Keratinocyte (primary cell): ENCODE results near the gene AKT1. TPM values are rescaled to one million over a fixed set of nuclear protein-coding genes. Genes with fewer than 3 reads are reported as not detected.

Experiments used
- DNase-seq: peaks from one replicate; pipeline ENCODE4 v3.0.0-alpha.2; 2011; ENCODE audit warnings: low read depth, missing footprints, low spot score
- FAIRE-seq: peaks from 2 replicates; lab custom pipeline; 2011; peaks lifted over from hg19 to GRCh38; lab: Jason Lieb, UNC
- H2AFZ ChIP-seq: 2 replicates; pipeline ENCODE4 v1.6.0; 2012; ENCODE audit warnings: low read length, control low read depth, inconsistent platforms; ENCODE audit not compliant: control insufficient read depth
- H3K27ac ChIP-seq: 2 replicates; pipeline ENCODE4 v1.5.1; 2011; ENCODE audit warnings: low read length; ENCODE audit not compliant: control insufficient read depth, insufficient read depth
- H3K27me3 ChIP-seq: 3 replicates; pipeline ENCODE4 v1.6.0; 2011; ENCODE audit warnings: low read length; ENCODE audit not compliant: control insufficient read depth, insufficient read depth; ENCODE audit errors: extremely low read depth
- H3K36me3 ChIP-seq, 2 experiments: 2 replicates in 1 of 2; 3 replicates in 1 of 2; pipeline ENCODE4 v1.5.1; 2011; ENCODE audit warnings: low read length in 2 of 2, mild to moderate bottlenecking in 1 of 2; ENCODE audit not compliant: control insufficient read depth in 2 of 2, insufficient read depth in 2 of 2; ENCODE audit errors: extremely low read depth in 1 of 2
- H3K4me1 ChIP-seq: 3 replicates; pipeline ENCODE4 v1.5.1; 2011; ENCODE audit warnings: low read length; ENCODE audit not compliant: control insufficient read depth, insufficient read depth; ENCODE audit errors: extremely low read depth
- H3K4me2 ChIP-seq: 3 replicates; pipeline ENCODE4 v1.6.0; 2011; ENCODE audit warnings: low read depth, low read length; ENCODE audit not compliant: control insufficient read depth, insufficient read depth; ENCODE audit errors: extremely low read depth
- H3K4me3 ChIP-seq, 3 experiments: fragments of 200-600 bp in 1 of 3; sonication (generic) in 1 of 3; 2 replicates in 2 of 3; 3 replicates in 1 of 3; pipeline ENCODE4 v1.5.1; 2011 to 2016; ENCODE audit warnings: low read length in 3 of 3, mild to moderate bottlenecking in 3 of 3, control low read depth in 2 of 3, inconsistent platforms in 1 of 3, low read depth in 1 of 3, mixed read lengths in 1 of 3, mixed run types in 1 of 3, moderate library complexity in 1 of 3; ENCODE audit not compliant: control insufficient read depth in 2 of 3, insufficient read depth in 2 of 3; ENCODE audit errors: extremely low read depth in 1 of 3
- H3K79me2 ChIP-seq: 2 replicates; pipeline ENCODE4 v1.6.0; 2012; ENCODE audit warnings: low read length; ENCODE audit not compliant: control insufficient read depth, insufficient read depth
- H3K9ac ChIP-seq: 3 replicates; pipeline ENCODE4 v1.6.0; 2011; ENCODE audit warnings: low read length; ENCODE audit not compliant: control insufficient read depth, insufficient read depth; ENCODE audit errors: extremely low read depth
- H3K9me1 ChIP-seq: 3 replicates; pipeline ENCODE4 v1.6.0; 2011; ENCODE audit warnings: low read length; ENCODE audit not compliant: control insufficient read depth, insufficient read depth; ENCODE audit errors: extremely low read depth
- H3K9me3 ChIP-seq: 2 replicates; pipeline ENCODE4 v1.5.1; 2012; ENCODE audit warnings: low read depth, low read length; ENCODE audit not compliant: control insufficient read depth
- H4K20me1 ChIP-seq: 3 replicates; pipeline ENCODE4 v1.6.0; 2011; ENCODE audit warnings: low read length; ENCODE audit not compliant: control insufficient read depth, insufficient read depth; ENCODE audit errors: extremely low read depth
- EZH2 ChIP-seq: IDR thresholded peaks from one replicate; pipeline ENCODE4 v1.6.1; 2012; ENCODE audit warnings: inconsistent platforms, mild to moderate bottlenecking, low read length, moderate library complexity
- dilution Hi-C: fragments of 300-500 bp; cut with MboI; formaldehyde crosslinking; loops from one replicate; pipeline ENCODE4 v1.7.0; 2020; ENCODE audit warnings: low sequenced_read_pairs; ENCODE audit not compliant: extremely low pct_ligation_motif_present
- polyA plus RNA-seq, 5 experiments: library from polyadenylated mRNA; depleted of rRNA in 3 of 5; stranded (reverse) in 3 of 5; stranded (forward) in 1 of 5; unstranded in 1 of 5; fragments of >200 nt; gene quantifications; 1 replicate in 1 of 5; 2 replicates in 3 of 5; 3 replicates in 1 of 5; pipeline versions ENCODE4 v1.2.1 to v1.2.3, GENCODE V29; 2011 to 2012; ENCODE audit warnings: missing spikeins in 2 of 5, low read depth in 1 of 5, low replicate concordance in 1 of 5
- TF ChIP-seq, protein P1 (sequence below), 3 experiments: IDR thresholded peaks in 1 of 3; conservative IDR thresholded peaks in 1 of 3; optimal IDR thresholded peaks in 1 of 3; 2 replicates in 2 of 3; 3 replicates in 1 of 3; pipeline versions ENCODE3 to v1.5.1; 2011; ENCODE audit warnings: low read length in 3 of 3, mild to moderate bottlenecking in 3 of 3, moderate library complexity in 2 of 3, control low read depth in 1 of 3, inconsistent platforms in 1 of 3; ENCODE audit not compliant: insufficient read depth in 2 of 3; ENCODE audit errors: extremely low read depth in 1 of 3

Gene AKT1
- polyA plus RNA-seq, 1 donor (not counting 4 experiments of a cell fraction or from before 2014, with no cell fraction given), result 82.3 TPM

DNA sequence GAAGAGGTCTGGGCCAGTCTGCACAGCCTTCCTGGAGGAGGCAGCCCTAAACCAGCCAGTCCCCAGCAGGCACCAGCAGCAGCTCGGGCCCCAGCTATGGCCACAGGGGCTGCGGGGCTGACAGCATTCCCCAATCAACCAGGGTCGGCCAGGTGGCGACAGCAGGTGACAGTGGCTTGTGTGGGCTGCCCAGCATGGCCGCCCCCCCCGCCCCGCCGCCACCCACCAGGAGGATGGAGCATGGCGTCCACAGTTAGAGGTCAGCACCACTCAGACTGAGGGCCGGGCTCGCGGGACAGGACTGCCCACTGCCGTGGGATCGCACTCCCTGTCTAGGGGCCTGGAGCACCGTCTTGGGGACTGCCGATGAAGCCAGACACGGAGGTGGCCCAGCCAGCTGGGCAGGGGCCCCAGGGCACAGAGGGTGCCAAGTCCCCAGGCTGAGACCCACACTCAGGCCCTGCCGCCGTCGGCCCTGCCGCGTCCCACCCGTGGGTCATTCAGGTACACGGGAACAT, 15.0 kb downstream of the AKT1 start:
- H4K20me1 ChIP-seq, result peaks cover 7% of the 10 kb centered on the region
- H3K4me2 ChIP-seq, result no peak overlapping the region
- no peak for FAIRE-seq
- H3K9me1 ChIP-seq, result no peaks in the 10 kb centered on the region
- H2AFZ ChIP-seq, result no peak overlapping the region
- no peaks in the 10 kb centered on the region for H3K4me1 ChIP-seq
- peaks cover 14% of the 10 kb centered on the region for H3K79me2 ChIP-seq
- H3K4me3 ChIP-seq, result no peak overlapping the region
- H3K9ac ChIP-seq, result no peak overlapping the region
- peaks cover 12 to 14% of the 10 kb centered on the region in 2 experiments for H3K36me3 ChIP-seq
- dilution Hi-C loops, result no loop called here
- H3K27me3 ChIP-seq, result no peaks in the 10 kb centered on the region
- H3K27ac ChIP-seq, result no peak overlapping the region
- no peak for TF ChIP-seq EZH2
- TF ChIP-seq, protein P1, sequence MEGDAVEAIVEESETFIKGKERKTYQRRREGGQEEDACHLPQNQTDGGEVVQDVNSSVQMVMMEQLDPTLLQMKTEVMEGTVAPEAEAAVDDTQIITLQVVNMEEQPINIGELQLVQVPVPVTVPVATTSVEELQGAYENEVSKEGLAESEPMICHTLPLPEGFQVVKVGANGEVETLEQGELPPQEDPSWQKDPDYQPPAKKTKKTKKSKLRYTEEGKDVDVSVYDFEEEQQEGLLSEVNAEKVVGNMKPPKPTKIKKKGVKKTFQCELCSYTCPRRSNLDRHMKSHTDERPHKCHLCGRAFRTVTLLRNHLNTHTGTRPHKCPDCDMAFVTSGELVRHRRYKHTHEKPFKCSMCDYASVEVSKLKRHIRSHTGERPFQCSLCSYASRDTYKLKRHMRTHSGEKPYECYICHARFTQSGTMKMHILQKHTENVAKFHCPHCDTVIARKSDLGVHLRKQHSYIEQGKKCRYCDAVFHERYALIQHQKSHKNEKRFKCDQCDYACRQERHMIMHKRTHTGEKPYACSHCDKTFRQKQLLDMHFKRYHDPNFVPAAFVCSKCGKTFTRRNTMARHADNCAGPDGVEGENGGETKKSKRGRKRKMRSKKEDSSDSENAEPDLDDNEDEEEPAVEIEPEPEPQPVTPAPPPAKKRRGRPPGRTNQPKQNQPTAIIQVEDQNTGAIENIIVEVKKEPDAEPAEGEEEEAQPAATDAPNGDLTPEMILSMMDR (optimal IDR thresholded peaks at IDR 0.05 in 1 of 3, IDR thresholded peaks at IDR 0.05 in 1 of 3, conservative IDR thresholded peaks at IDR 0.05 in 1 of 3; ENCODE audit: extremely low read depth in 1 of 3, insufficient read depth in 2 of 3, low read length in 3 of 3), result no peak
- no peak for DNase-seq
- H3K9me3 ChIP-seq, result no peaks in the 10 kb centered on the region

DNA sequence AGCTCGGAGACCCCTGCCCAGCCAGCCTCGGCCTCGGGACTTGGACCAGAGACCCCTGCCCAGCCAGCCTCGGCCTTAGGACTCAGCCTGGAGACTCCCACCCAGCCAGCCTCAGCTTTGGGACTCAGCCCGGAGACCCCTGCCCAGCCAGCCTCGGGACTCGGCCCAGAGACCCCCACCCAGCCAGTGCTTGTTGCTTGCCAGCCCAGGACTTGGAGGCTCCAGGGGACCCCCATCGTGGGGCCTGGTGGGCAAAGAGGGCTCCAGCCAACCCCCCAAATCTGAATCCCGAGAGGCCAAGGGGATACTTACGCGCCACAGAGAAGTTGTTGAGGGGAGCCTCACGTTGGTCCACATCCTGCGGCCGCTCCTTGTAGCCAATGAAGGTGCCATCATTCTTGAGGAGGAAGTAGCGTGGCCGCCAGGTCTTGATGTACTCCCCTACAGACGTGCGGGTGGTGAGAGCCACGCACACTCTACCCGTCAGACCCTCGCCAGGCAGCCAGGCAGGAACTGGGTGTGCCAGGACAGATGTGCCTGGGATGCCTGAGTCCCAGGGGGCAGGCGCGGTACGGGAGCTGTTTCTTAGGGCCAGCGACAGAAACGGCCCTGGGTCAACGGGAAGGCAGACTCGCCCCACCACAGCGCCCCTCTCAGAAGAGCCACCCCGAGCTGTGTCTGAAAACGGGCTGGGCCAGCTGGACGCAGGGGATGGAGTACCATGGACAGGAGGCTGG, 15.6 kb downstream of the AKT1 start:
- H3K4me2 ChIP-seq, result no peak overlapping the region
- peaks cover 10% of the 10 kb centered on the region for H3K79me2 ChIP-seq
- peaks cover 15% of the 10 kb centered on the region in 2 experiments for H3K36me3 ChIP-seq
- H3K4me3 ChIP-seq, result no peak overlapping the region
- no peak for FAIRE-seq
- H4K20me1 ChIP-seq, result peaks cover 7% of the 10 kb centered on the region
- no peaks in the 10 kb centered on the region for H3K27me3 ChIP-seq
- no peak for TF ChIP-seq EZH2
- TF ChIP-seq, protein P1 (optimal IDR thresholded peaks at IDR 0.05 in 1 of 3, IDR thresholded peaks at IDR 0.05 in 1 of 3, conservative IDR thresholded peaks at IDR 0.05 in 1 of 3; ENCODE audit: extremely low read depth in 1 of 3, insufficient read depth in 2 of 3, low read length in 3 of 3), result no peak
- H3K9ac ChIP-seq, result no peak overlapping the region
- H3K9me3 ChIP-seq, result no peaks in the 10 kb centered on the region
- dilution Hi-C loops, result no loop called here
- no peaks in the 10 kb centered on the region for H3K4me1 ChIP-seq
- no peak overlapping the region for H2AFZ ChIP-seq
- no peak overlapping the region for H3K27ac ChIP-seq
- H3K9me1 ChIP-seq, result no peaks in the 10 kb centered on the region
- no peak for DNase-seq
